Fibroblast of lung (primary cell): ENCODE measurements around the gene SLC27A5. TPM values are rescaled to one million over a fixed set of nuclear protein-coding genes. Genes with fewer than 3 reads are reported as not detected.

Source experiments
- DNase-seq, 2 donors: peaks; one replicate each; pipeline versions ENCODE4 v3.0.0 to v3.0.0-alpha.2; 2010; ENCODE audit warnings: low read depth in 2 of 2
- H2AFZ ChIP-seq: 2 replicates; pipeline ENCODE4 v1.5.1; 2012; ENCODE audit warnings: low read length, control low read depth, inconsistent platforms
- H3K27ac ChIP-seq: 2 replicates; pipeline ENCODE4 v1.5.1; 2011; ENCODE audit warnings: low read length, control low read depth; ENCODE audit not compliant: insufficient read depth
- H3K27me3 ChIP-seq: 2 replicates; pipeline ENCODE4 v1.5.1; 2011; ENCODE audit warnings: mild to moderate bottlenecking, low read length; ENCODE audit not compliant: control insufficient read depth, insufficient read depth
- H3K36me3 ChIP-seq: 2 replicates; pipeline ENCODE4 v1.5.1; 2011; ENCODE audit warnings: low read length; ENCODE audit not compliant: control insufficient read depth, insufficient read depth
- H3K4me1 ChIP-seq: 2 replicates; pipeline ENCODE4 v1.5.1; 2011; ENCODE audit warnings: low read length; ENCODE audit not compliant: control insufficient read depth, insufficient read depth; ENCODE audit errors: extremely low read depth
- H3K4me2 ChIP-seq: 2 replicates; pipeline ENCODE4 v1.5.1; 2011; ENCODE audit warnings: low read length, control low read depth; ENCODE audit not compliant: insufficient read depth; ENCODE audit errors: extremely low read depth
- H3K4me3 ChIP-seq, 4 experiments: fragments of 200-600 bp in 1 of 4; sonication (generic) in 1 of 4; replicated peaks in 1 of 4; 2 replicates each; pipeline ENCODE4 v1.5.1; 2011 to 2016; ENCODE audit warnings: low read length in 4 of 4, low read depth in 3 of 4, mild to moderate bottlenecking in 3 of 4, control low read depth in 2 of 4, inconsistent platforms in 1 of 4, mixed read lengths in 1 of 4; ENCODE audit not compliant: insufficient read depth in 1 of 4; ENCODE audit errors: control extremely low read depth in 1 of 4
- H3K79me2 ChIP-seq: 2 replicates; pipeline ENCODE4 v1.5.1; 2012; ENCODE audit warnings: mild to moderate bottlenecking, low read length, inconsistent platforms; ENCODE audit not compliant: control insufficient read depth, insufficient read depth
- H3K9ac ChIP-seq: 2 replicates; pipeline ENCODE4 v1.5.1; 2011; ENCODE audit warnings: mild to moderate bottlenecking, low read length, control low read depth; ENCODE audit not compliant: insufficient read depth
- H3K9me3 ChIP-seq: 2 replicates; pipeline ENCODE4 v1.5.1; 2012; ENCODE audit warnings: low read depth, low read length; ENCODE audit not compliant: control insufficient read depth, insufficient read depth
- H4K20me1 ChIP-seq: 2 replicates; pipeline ENCODE4 v1.5.1; 2011; ENCODE audit warnings: low read length; ENCODE audit not compliant: control insufficient read depth, insufficient read depth; ENCODE audit errors: extremely low read depth
- CTCF ChIP-seq, 2 donors: IDR thresholded peaks in 1 of 2; conservative IDR thresholded peaks in 1 of 2; 1 replicate in 1 of 2; 2 replicates in 1 of 2; pipeline ENCODE4 v1.5.1; 2011 to 2012; ENCODE audit warnings: low read length in 2 of 2, control low read depth in 1 of 2, inconsistent platforms in 1 of 2, low read depth in 1 of 2, mild to moderate bottlenecking in 1 of 2
- EZH2 ChIP-seq: IDR thresholded peaks from 2 replicates; pipeline ENCODE4 v1.5.1; 2012; ENCODE audit warnings: low read length, control low read depth, mild to moderate bottlenecking; ENCODE audit errors: missing control alignments
- polyA plus RNA-seq, 2 donors: library from polyadenylated mRNA; depleted of rRNA in 1 of 2; stranded (reverse) in 1 of 2; unstranded in 1 of 2; fragments of >200 nt; gene quantifications; 2 replicates each; pipeline ENCODE4 v1.2.1, GENCODE V29; 2011 to 2012; ENCODE audit warnings: missing spikeins in 1 of 2
- total RNA-seq: library from RNA; depleted of rRNA; stranded (reverse); fragments of >200 nt; gene quantifications from 2 replicates; pipeline ENCODE4 v1.2.1, GENCODE V29; 2014

The SLC27A5 gene
- total and polyA plus RNA-seq, 2 donors (not counting 1 experiment from before 2014, with no cell fraction given) = 5.2 to 10.1 TPM

- Histone ChIP-seq H3K36me3 (peaks cover 11% of the 10 kb centered on the region), H4K20me1 (no peaks in the 10 kb centered on the region), H3K4me1 (peaks cover 2% of the 10 kb centered on the region), H3K79me2 (peaks cover 16% of the 10 kb centered on the region), H3K27me3 (no peaks in the 10 kb centered on the region), H3K4me2 (peak within 1 kb of the TSS; percentile 78), H3K9ac (peak within 1 kb of the TSS; percentile 92), H3K27ac (peak within 1 kb of the TSS; percentile 82), H2AFZ (peak within 1 kb of the TSS; percentile 71), H3K4me3 (peak within 1 kb of the TSS; percentile 63 to 94 (median 88)), H3K9me3 (no peaks in the 10 kb centered on the region)
- TF ChIP-seq CTCF (conservative IDR thresholded peaks at IDR 0.05 in 1 of 2, IDR thresholded peaks at IDR 0.05 in 1 of 2; ENCODE audit: low read depth in 1 of 2, low read length in 2 of 2) (no peak), EZH2 (no peak)
- DNase-seq = peak; percentile 93 to 94
Observed at GRCh38 chr19:58466760-58467589, 44.8 kb downstream of the SLC27A5 start, which contains the start of gene ZNF324. Gene ZNF324, plus strand, starts transcription at chr19:58467080. Its CDS starts 2,106 bp downstream, at chr19:58469186.

DNA sequence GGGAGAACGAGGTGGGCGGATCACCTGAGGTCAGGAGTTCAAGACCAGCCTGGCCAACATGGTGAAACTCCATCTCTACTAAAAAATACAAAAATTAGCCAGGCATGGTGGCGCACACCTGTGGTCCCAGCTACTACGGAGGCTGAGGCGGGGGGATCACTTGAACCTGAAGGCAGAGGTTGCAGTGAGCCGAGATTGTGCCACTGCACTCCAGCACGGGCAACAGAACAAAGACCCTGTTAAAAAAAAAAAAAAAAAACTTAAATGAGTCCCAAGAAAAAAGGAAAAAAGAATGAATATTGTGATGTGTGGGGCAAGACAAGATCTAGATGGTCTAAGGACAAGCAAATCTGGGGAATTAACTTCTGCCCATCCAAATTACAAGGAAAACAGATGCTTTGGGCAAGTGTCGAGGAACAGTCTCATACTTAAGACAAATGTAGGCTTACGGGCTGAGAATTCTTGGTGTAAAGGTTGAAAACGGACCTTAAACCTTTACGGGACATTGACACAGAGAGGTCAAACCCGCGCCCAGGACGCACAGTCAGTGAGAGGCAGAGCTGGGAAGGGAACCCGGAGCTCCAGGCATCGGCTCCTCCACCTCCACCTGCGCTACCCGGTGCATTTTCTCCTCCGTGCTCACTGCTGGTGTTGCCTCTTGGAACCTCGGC lies 45.6 kb downstream of the SLC27A5 start:
- peaks cover 6% of the 10 kb centered on the region for H3K36me3 ChIP-seq
- H3K27me3 ChIP-seq = no peaks in the 10 kb centered on the region
- H3K4me3 ChIP-seq = peak overlapping the region; percentile 63 to 94 (median 88)
- H3K27ac ChIP-seq = no peak overlapping the region
- H3K9ac ChIP-seq = no peak overlapping the region
- no peak for DNase-seq
- H2AFZ ChIP-seq = peak overlapping the region; percentile 71
- no peak for TF ChIP-seq CTCF (conservative IDR thresholded peaks at IDR 0.05 in 1 of 2, IDR thresholded peaks at IDR 0.05 in 1 of 2; ENCODE audit: low read depth in 1 of 2, low read length in 2 of 2)
- TF ChIP-seq EZH2 = no peak
- no peaks in the 10 kb centered on the region for H4K20me1 ChIP-seq
- peak overlapping the region; percentile 73 for H3K4me2 ChIP-seq
- H3K79me2 ChIP-seq = peaks cover 16% of the 10 kb centered on the region
- no peaks in the 10 kb centered on the region for H3K9me3 ChIP-seq
- peaks cover 2% of the 10 kb centered on the region for H3K4me1 ChIP-seq

DNA sequence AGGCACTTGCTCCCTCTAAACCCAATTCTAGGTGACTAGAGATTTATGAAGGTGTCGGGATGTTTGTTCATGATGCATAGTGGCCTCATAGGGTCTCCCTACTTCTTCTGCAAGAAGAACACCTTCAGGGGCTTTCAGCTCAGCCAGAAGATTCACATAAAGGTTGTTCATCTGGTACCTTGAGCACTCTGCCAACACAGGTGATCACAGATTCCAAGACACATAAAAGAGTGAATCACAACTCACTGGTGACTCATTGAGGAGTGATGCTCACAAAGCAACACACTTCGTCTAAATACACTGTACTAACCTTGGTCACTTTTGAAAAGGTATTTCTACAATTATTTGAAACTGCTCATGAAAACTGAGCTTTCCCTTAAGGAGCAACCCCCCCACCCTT lies 51.8 kb downstream of the SLC27A5 start:
- Histone ChIP-seq H3K36me3 (peaks cover 7% of the 10 kb centered on the region), H2AFZ (no peak overlapping the region), H3K27ac (no peak overlapping the region), H4K20me1 (no peaks in the 10 kb centered on the region), H3K4me3 (no peak overlapping the region), H3K4me1 (no peaks in the 10 kb centered on the region), H3K79me2 (no peaks in the 10 kb centered on the region), H3K4me2 (no peak overlapping the region), H3K9ac (no peak overlapping the region), H3K9me3 (no peaks in the 10 kb centered on the region), H3K27me3 (no peaks in the 10 kb centered on the region)
- no peak for DNase-seq
- TF ChIP-seq EZH2 (no peak), CTCF (conservative IDR thresholded peaks at IDR 0.05 in 1 of 2, IDR thresholded peaks at IDR 0.05 in 1 of 2; ENCODE audit: low read depth in 1 of 2, low read length in 2 of 2) (no peak)
